Measurements from ENCODE around the gene CDKN2A.

CDKN2A gene

GRCh38 chr9:21933865-21934264 is 60.3 kb downstream of the CDKN2A start:
- Histone ChIP-seq H3K27me3 (no peaks in the 10 kb centered on the region), H3K9me3 (no peaks in the 10 kb centered on the region), H3K4me1 (no peaks in the 10 kb centered on the region), H3K36me3 (peaks cover 15% of the 10 kb centered on the region), H3K4me3 (ENCODE audit: low read depth, low read length) (no peak overlapping the region)
- TF ChIP-seq, protein P1, sequence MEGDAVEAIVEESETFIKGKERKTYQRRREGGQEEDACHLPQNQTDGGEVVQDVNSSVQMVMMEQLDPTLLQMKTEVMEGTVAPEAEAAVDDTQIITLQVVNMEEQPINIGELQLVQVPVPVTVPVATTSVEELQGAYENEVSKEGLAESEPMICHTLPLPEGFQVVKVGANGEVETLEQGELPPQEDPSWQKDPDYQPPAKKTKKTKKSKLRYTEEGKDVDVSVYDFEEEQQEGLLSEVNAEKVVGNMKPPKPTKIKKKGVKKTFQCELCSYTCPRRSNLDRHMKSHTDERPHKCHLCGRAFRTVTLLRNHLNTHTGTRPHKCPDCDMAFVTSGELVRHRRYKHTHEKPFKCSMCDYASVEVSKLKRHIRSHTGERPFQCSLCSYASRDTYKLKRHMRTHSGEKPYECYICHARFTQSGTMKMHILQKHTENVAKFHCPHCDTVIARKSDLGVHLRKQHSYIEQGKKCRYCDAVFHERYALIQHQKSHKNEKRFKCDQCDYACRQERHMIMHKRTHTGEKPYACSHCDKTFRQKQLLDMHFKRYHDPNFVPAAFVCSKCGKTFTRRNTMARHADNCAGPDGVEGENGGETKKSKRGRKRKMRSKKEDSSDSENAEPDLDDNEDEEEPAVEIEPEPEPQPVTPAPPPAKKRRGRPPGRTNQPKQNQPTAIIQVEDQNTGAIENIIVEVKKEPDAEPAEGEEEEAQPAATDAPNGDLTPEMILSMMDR (IDR thresholded peaks at IDR 0.05; ENCODE audit: low read depth, low read length) = no peak
- no peak for DNase-seq

GRCh38 chr9:21933281-21933680 is 60.9 kb downstream of the CDKN2A start:
- no peak for DNase-seq
- no peak overlapping the region for H3K4me3 ChIP-seq (ENCODE audit: low read depth, low read length)
- no peaks in the 10 kb centered on the region for H3K9me3 ChIP-seq
- H3K36me3 ChIP-seq = peaks cover 15% of the 10 kb centered on the region
- no peaks in the 10 kb centered on the region for H3K4me1 ChIP-seq
- TF ChIP-seq, protein P1 (IDR thresholded peaks at IDR 0.05; ENCODE audit: low read depth, low read length) = no peak
- H3K27me3 ChIP-seq = no peaks in the 10 kb centered on the region

DNA sequence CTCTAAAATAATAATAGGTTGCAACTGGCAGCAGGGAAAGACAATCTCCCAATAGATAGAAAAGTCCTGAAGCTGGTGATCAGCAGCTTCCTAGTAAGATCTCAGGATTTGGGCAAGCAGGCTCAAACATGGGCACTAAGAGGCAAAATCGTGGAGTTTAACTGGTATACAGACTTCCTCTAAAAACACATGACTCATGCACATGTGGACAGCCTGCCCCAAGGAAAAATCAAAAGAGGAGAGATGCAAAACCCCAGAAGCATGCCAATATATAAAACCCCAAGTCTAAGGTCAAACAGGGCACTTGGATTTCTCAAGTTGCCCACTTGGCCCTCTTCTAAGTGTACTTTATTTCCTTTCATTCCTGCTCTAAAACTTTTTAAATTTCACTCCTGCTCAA is 62.8 kb downstream of the CDKN2A start:
- no peak overlapping the region for H3K4me3 ChIP-seq (ENCODE audit: low read depth, low read length)
- peaks cover 15% of the 10 kb centered on the region for H3K36me3 ChIP-seq
- H3K27me3 ChIP-seq = no peaks in the 10 kb centered on the region
- DNase-seq = no peak
- TF ChIP-seq, protein P1 (IDR thresholded peaks at IDR 0.05; ENCODE audit: low read depth, low read length) = no peak
- no peaks in the 10 kb centered on the region for H3K9me3 ChIP-seq
- no peaks in the 10 kb centered on the region for H3K4me1 ChIP-seq

- TF ChIP-seq, protein P1 (IDR thresholded peaks at IDR 0.05; ENCODE audit: low read depth, low read length) = no peak
- no peak for DNase-seq
- H3K9me3 ChIP-seq = no peaks in the 10 kb centered on the region
- H3K27me3 ChIP-seq = no peaks in the 10 kb centered on the region
- no peaks in the 10 kb centered on the region for H3K4me1 ChIP-seq
- no peak overlapping the region for H3K4me3 ChIP-seq (ENCODE audit: low read depth, low read length)
- peaks cover 15% of the 10 kb centered on the region; the same call in 1 of the 2 replicates for H3K36me3 ChIP-seq
Observed at GRCh38 chr9:21927752-21928151, 66.4 kb downstream of the CDKN2A start.

- no peaks in the 10 kb centered on the region for H3K36me3 ChIP-seq
- no peak for DNase-seq
- H3K4me1 ChIP-seq = no peaks in the 10 kb centered on the region; the same call in 1 of the 2 replicates
- TF ChIP-seq, protein P1 (IDR thresholded peaks at IDR 0.05; ENCODE audit: low read depth, low read length) = no peak
- no peaks in the 10 kb centered on the region for H3K9me3 ChIP-seq
- no peaks in the 10 kb centered on the region for H3K27me3 ChIP-seq
- H3K4me3 ChIP-seq (ENCODE audit: low read depth, low read length) = no peak overlapping the region
Observed at GRCh38 chr9:21923694-21924093, 70.5 kb downstream of the CDKN2A start.

DNA sequence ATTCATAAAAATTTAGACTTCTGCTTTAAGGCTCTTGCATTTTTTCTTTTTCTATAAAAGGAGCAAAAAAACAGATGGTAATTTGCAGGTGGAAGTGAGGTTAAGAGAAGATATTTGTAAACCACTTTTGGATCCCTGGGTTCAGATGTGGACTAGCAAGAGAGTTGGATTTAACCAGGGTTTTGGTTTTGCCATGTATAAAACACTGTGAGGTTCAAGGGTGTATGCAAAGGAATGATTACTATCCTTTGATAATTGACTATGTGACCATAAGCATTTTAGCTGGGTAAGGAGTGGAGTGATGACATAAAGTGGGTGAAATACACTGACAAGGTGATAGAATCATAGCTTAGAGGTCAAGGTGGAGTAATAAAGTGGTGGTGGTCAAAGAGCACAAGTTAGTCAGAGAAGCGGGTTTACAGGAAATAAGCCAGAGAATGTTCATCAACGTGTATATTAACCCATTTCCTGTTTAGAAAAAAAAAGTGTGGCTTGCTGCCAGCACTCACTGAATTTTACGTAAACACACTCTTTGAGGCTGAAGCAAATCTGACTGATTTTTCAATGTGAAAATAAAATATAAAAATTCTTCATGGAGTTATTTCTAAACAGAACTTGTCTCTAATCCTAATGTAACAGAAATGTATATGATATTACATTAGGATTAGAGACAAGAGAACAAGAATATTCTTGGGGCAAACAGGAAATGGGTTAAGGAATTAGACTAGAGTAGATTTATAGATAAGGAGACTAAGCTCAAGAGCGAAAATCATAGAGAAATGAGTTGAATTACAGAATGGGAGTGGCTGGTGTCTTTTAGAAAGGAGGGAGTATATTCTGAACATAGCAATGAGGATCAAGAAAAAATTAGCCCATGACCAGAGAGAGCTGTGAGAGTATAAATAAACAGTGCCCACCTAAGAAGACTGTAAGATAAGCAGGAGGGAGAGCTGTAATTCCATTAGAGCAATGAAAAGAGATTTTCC is 74.5 kb downstream of the CDKN2A start:
- no peaks in the 10 kb centered on the region for H3K36me3 ChIP-seq
- no peaks in the 10 kb centered on the region; the same call in 1 of the 2 replicates for H3K4me1 ChIP-seq
- H3K4me3 ChIP-seq (ENCODE audit: low read depth, low read length) = no peak overlapping the region
- no peaks in the 10 kb centered on the region for H3K27me3 ChIP-seq
- no peaks in the 10 kb centered on the region for H3K9me3 ChIP-seq
- DNase-seq = no peak
- TF ChIP-seq, protein P1 (IDR thresholded peaks at IDR 0.05; ENCODE audit: low read depth, low read length) = no peak
